ENCODE measurements around the gene SSX2IP.
"Not testable (repeated sequence)": the region's sequence is repeated elsewhere in the genome, so short reads cannot be mapped to it uniquely, and the experiment has no call there.

Gene SSX2IP

GRCh38 chr1:84674705-84675104, 15.6 kb downstream of the SSX2IP start:
- DNase-seq, result no peak

DNA sequence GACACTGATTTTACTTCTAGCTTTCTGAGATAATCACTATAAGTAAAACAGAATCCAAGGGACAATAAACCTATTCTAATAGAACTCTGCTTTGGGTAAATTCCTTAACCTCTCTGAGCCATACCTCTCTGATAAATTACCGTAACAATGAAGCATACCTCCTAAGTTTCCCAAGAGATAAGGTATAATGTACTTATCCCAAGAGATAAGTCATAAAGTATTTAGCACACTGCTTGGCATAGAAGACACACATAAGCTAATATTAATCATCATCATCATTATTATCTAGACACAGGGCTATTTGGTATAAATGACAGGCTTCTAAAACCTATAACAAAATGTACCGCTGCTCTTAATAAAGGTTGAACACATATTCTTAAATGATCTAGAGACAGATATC, 16.2 kb downstream of the SSX2IP start:
- DNase-seq, result no peak

DNA sequence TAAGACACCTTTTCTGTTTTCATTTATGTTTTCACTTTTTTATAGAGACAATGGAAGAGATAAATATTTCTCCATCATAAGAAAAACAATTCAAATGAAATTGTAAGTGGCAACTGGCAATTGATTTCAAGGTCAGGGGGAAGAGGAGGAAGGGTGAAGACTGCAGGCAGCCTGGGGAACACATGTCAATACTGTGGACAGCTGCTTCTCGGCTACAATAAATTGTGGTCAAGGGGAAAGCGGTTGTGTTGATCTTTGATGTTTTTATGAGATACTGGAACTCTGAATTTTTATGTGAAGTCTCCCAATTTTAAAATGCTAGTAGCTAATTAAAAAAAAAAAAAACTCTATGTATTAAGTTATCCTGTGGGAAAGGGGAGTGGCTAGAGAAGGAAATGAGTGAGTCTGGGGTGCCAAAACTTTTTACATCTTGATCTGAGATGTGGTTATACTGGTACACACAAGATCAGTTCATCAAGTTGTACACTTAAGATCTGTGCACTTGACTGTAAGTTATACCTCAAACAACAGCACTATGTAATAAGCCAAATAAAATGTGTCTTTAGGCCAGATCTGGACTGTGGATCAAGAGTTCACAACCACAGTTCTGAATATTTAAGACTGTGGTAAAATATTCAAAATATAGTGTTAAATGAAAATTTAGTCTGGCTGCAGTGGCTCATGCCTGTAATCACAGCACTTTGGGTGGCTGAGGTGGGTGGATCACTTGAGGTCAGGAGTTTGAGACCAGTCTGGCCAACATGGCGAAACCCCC, 18.0 kb downstream of the SSX2IP start:
- DNase-seq, result no peak

DNA sequence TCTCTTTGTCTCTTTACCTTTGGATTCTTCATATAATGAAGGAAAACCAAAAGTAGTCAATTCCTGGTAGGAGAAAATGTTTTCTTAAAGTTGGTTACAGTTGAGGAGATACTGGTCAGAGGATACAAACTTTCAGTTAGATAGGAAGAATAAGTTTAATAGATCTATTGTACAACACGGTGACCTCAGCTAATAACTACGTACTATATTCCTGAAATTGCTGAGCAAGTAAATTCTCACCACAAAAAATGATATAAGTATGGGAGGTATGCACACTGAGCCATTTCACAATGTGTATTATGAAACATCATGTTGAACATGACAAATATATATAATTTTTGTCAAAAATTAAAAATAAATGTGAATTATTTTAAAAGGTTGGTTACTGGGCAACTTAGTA, 20.4 kb downstream of the SSX2IP start:
- DNase-seq, result no peak

- DNase-seq, result no peak
Measured at GRCh38 chr1:84668185-84668584, 22.1 kb downstream of the SSX2IP start.

- no peak for DNase-seq
Measured at GRCh38 chr1:84665703-84666317, 24.5 kb downstream of the SSX2IP start.

- DNase-seq, result no peak
Measured at GRCh38 chr1:84653130-84653677, 37.1 kb downstream of the SSX2IP start.

DNA sequence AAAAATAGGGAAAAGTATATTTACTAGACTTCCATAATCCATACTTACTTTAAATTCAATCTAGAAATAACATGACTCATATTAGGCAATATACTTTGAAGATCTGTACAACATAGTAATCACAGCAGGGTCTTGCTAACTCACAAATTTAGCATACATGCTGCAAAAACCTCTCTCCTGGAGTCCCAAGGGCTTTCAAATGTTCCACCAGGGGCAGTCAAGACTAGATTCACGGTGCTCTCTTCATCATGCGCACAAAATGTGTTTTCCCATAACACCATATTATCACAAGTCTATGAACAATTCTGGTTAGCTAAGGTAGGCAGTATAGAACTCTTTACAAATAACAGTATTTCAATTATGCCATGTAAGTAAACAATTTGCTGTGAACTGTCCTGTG, 45.8 kb downstream of the SSX2IP start:
- DNase-seq, result no peak

GRCh38 chr1:84643183-84643582, 47.1 kb downstream of the SSX2IP start:
- no peak for DNase-seq

GRCh38 chr1:84642774-84643173, 47.5 kb downstream of the SSX2IP start:
- DNase-seq, result no peak

DNA sequence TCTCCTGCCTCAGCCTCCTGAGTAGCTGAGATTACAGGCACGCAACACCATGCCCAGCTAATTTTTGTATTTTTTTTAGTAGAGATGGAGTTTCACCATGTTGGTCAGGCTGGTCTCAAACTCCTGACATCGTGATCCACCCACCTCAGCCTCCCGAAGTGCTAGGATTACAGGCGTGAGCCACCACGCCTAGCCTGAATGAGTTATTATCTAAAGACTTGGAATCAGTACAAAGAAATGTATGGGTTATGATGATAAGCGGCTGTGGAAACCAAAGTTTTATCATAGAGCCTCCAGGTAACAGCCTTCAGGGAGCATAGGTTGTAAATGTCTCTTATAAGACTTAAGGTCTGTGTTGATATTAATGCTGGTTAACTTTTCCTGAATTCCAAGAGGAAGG, 50.5 kb downstream of the SSX2IP start:
- DNase-seq, result not testable (repeated sequence)

- no peak for DNase-seq
Measured at GRCh38 chr1:84635429-84635828, 54.8 kb downstream of the SSX2IP start.

- DNase-seq, result no peak
Measured at GRCh38 chr1:84634536-84635205, 55.6 kb downstream of the SSX2IP start.

DNA sequence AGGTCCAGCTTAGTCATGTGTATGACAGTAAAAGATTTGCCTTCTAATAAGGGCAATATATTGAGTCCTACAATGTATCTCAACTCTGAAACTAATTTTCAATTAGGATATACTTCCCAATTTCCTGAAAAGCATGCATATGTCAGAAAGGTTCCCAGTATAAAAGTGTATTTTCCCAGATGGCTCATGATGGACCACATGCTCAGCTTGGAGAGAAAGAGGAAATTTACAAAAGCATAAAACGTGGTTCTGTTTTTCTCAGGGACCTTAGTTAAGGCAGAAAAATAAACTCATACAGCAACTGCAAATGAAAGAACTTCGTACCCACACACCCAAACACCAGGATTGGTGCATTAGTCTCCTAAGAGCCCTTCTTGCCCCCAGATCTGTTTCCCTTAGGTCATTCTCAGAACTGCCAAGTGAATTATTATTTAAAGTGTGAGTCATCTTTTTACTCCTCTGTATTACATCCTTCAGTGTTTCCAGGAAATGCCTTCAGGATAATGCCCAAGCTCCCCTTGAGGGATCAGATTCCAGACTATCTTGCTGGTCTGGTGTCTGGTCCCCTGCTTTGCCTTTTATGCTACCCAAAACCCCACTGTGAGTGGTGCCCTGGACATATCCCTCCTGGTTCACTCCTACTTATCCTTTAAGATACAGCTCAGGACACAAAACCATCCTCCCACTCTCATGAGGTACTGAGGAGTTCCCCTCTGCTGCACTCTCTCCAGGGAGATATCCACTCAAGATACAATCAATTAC, 57.4 kb downstream of the SSX2IP start:
- DNase-seq, result no peak

GRCh38 chr1:84632137-84632536, 58.1 kb downstream of the SSX2IP start:
- DNase-seq, result no peak

DNA sequence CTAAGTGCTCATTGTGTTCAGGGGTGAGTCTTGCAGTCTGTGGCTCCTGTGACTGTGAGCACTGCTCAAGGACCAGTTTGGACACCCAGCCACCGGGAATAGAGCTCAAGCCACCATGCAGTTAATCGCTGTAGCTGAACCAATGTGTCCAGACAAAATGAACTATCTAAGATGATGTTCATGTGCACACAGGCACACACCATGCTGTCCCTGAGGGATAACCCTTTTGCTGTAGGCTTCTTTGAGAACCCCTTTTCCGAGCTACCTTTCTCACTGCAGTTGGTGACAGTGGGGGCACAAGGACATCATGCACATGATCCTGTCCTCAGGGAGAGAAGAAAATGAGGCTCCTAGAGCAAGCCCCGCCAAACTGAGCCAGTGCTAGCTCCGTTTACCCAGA, 65.4 kb downstream of the SSX2IP start:
- no peak for DNase-seq

GRCh38 chr1:84621553-84621952, 68.7 kb downstream of the SSX2IP start:
- DNase-seq, result no peak

- DNase-seq, result peak; percentile 75
Measured at GRCh38 chr1:84620720-84621313, 69.4 kb downstream of the SSX2IP start.

GRCh38 chr1:84619383-84620102, 70.7 kb downstream of the SSX2IP start:
- DNase-seq, result peak; percentile 50

DNA sequence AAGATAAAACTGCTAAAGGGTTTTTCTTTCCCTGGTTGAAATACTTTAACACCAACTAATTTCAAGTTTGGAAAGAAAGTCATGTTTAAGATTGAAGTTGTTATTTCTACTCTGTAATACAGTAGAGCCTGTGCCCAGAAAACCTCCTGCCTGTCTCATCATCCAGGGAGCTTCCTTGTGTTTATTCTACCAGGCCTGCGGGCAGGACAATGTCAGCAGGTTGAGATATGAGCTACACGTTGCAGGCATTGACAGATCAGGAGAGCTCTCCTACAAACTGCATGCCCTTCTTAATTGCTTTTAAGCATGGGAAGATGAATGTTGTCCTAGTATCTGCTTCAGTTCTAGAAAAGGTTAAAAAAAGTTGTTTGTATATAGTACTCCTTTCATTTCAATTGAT, 72.9 kb downstream of the SSX2IP start:
- no peak for DNase-seq

DNA sequence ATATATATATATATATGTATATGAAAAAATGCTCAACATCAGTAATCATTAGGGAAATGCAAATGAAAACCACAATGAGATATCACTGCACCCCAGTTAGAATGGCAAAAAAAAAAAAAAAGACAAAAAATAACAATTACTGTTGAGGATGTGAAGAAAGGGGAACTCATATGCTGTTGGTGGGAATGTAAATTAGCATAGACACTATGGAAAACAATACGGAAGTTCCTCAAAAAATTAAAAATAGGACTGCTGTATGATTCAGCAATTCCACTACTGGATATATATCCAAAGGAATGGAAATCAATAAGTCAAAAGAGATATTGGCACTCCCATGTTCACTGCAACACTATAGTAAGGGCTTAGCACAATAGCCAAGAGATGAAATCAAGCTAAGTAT, 74.5 kb downstream of the SSX2IP start:
- no peak for DNase-seq

DNA sequence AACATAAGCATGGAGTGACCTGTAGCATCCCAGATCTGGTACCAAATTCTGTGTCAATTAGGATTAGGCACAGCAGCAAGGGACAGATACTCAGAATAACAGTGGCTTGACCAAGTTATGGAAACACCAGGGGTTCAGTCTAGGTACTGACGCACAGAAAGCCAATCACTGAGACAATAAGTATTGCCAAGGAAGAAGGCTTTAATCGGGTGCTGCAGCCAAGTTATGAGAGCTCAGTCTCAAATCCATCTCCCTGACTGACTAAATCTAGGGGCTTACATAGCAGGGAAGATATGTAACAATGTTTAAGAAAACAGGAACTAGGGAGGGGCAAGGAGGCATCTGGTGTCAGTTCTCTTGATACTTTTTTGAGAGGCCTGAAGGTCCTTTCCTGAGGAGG, 76.4 kb downstream of the SSX2IP start:
- DNase-seq, result no peak
